Stimulated activated CD8-positive, alpha-beta memory T cell treated with anti-CD3 and anti-CD28 coated beads, Interleukin-15, amount 100 ng/mL, for 24 hours (primary cell): ENCODE measurements around the gene TGIF2.
"Not testable (repeated sequence)": the region's sequence is repeated elsewhere in the genome, so short reads cannot be mapped to it uniquely, and the experiment has no call there.

Experiments
- DNase-seq: peaks from one replicate; pipeline ENCODE4 v3.0.0-alpha.2; 2020; ENCODE audit warnings: low read depth

The TGIF2 gene

DNA sequence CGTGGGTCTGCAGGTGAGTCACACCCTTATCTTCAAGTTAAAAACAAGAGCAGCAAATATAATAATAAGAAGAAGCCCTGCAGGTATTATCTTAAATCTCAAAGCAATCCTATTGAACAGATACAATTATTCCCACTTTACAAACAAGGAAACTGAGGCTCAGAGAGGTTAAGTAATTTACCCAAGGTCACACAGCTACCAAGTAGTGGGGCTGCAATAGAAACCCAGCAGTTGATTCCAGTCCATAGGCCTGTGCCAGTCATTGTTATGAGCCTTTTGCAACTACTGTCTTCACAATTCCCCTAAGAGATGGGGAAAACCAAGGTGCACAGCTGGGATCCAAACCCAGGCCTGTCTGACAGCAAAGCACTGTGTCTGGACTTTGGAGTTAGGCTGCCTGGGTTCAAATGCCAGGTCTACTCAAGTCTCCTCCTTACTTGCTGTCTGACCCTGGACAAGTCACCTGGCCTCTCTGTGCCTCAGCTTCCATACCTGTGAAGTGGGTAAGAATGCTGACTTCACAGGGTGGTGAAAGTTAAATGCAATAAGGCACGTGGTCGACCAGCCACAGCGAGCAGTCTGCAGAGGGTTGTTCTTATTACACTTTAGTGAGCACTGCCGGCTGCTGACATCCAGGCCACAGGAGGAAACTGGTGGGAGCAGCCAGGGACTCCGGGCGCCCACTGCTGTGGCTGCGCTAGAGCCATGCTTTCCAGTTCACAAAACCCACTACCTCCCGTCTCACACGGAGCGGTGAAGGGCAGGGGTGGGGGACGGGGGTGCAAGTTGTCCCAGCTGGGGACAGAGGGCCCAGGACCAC lies 26.0 kb upstream of the TGIF2 start:
- no peak for DNase-seq

DNA sequence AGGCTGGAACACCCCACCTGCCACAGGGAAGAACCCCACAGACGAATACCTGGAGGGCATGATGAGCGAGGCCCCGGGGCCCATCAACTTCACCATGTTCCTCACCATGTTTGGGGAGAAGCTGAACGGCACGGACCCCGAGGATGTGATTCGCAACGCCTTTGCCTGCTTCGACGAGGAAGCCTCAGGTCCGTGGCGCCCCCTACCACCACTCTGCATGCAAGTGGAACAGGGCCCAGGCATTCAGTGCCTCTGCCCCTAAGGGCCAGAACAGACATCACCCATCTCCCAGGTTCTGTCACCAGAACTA lies 25.4 kb upstream of the TGIF2 start:
- no peak for DNase-seq

GRCh38 chr20:36548704-36549627 lies 24.4 kb upstream of the TGIF2 start:
- no peak for DNase-seq

DNA sequence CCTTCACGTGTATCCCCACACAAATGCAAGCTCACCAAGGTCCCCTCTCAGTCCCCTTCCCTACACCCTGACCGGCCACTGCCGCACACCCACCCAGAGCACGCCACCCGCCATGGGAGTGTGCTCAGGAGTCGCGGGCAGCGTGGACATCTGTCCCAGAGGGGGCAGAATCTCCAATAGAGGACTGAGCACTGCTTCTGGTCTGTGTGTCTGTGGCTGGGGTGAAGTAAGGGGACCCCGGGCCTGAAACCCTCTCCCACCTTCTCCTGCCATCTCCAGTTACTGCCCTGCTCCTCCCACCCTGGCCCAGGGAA lies 23.8 kb upstream of the TGIF2 start:
- DNase-seq = no peak

- DNase-seq = no peak
These were observed 23.2 kb upstream of the TGIF2 start for GRCh38 chr20:36549942-36550789.

DNA sequence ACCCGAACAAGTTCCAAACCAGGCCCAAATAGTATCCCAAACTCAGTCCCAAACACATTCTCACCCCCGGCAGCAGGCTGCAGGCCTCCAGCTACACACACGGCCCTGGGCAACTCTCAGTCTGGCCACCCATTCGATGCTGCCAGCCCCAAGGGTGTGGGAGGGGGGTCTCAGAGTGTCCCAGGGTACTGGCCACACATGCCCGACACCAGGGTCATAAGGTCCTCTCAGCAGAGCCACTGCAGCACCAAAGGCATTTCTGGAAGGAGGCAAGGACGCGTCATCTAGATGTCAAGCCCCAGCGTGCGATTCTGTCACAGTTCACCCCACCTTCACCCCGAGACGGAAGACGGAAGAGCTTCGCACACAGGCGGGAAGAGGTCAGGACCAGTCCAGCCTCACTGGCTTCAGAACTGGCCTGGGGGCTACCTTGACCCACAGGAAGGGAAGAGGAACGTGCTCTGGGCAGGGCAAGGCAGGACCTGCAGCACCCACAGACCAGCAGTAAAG lies 22.6 kb upstream of the TGIF2 start:
- no peak for DNase-seq

DNA sequence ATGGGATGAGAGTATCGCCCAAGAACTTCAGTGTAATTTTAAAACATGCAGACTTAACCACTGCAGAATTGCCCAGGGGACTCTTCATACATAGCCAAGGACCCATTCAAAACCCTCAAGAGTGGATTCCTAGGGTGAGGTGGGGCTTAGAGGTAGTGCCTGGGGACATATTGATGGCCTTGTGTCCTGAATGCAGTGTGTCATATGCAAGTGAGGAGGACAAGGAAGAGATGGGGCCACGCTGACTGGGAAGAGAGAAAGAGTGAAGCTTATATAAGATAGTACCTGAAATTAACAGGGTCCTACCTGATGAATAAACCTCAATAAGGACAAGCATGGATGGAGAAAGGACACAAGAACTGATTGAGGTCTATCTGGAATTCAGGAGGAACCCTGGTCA lies 18.1 kb upstream of the TGIF2 start:
- no peak for DNase-seq

- DNase-seq = no peak
These were observed 10.7 kb upstream of the TGIF2 start for GRCh38 chr20:36562724-36563123.

GRCh38 chr20:36563374-36563773 lies 10.0 kb upstream of the TGIF2 start:
- no peak for DNase-seq

DNA sequence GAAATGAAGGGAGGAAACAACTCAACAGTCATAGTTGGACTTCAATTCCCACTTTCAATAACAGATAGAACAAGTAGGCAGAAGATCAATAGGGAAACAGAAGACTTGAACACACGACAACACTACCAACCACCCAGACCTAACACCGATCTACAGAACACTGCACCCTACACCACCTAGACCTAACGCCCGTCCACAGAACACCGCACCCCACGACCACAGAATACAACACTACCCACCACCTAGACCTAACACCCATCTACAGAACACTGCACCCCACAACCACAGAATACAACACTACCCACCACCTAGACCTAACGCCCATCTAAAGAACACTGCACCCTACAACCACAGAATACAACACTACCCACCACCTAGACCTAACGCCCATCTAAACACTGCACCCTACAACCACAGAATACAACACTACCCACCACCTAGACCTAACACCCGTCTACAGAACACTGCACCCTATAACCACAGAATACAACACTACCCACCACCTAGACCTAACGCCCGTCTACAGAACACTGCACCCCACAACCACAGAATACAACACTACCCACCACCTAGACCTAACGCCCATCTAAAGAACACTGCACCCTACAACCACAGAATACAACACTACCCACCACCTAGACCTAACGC lies 9.2 kb upstream of the TGIF2 start:
- not testable (repeated sequence) for DNase-seq

DNA sequence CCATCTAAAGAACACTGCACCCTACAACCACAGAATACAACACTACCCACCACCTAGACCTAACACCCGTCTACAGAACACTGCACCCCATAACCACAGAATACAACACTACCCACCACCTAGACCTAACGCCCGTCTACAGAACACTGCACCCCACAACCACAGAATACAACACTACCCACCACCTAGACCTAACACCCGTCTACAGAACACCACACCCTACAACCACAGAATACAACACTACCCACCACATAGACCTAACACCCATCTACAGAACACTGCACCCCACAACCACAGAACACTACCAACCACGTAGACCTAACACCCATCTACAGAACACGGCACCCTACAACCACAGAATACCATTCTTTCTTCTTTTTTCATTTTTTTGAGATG lies 8.7 kb upstream of the TGIF2 start:
- not testable (repeated sequence) for DNase-seq

DNA sequence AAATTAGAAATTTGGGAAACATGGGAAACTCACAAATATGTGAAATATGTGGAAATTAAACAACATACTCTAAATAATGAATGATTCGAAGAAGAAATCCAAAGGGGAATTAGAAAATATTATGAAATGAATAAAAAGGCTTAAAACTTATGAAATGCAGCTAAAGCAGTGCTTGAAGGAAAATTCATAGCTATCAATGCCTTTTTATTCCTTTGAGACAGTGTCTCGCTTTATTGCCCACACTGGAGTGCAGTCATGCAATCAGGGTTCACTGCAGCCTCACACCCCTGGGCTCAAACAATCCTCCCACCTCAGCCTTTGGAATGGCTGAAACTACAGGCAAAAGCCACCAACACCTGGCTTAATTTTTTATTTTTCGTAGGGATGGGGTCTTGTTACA lies 7.9 kb upstream of the TGIF2 start:
- DNase-seq = no peak

- DNase-seq = no peak
These were observed 3.5 kb upstream of the TGIF2 start for GRCh38 chr20:36569847-36570429.

GRCh38 chr20:36571564-36572504 lies 1.6 kb upstream of the TGIF2 start:
- DNase-seq = no peak

DNA sequence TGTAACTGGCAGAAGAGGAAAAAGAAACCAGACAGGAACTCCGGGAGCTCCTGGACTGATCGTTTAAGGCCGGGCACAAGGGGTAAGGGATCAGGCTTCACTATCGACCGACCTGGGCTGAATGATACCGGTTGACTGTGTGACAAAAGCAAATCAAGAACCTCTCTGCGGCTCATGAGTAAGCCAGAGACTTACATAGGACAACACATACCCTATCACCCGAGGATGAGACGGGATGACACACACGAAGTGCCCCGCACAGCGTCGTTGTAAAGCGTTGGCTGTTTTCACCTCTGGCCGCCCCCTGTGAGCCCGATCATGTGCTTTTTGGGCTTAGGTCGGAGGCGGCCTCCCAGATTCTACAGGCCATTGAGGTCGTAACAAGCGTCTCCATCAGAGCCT lies 695 bp upstream of the TGIF2 start:
- peak; percentile 42 for DNase-seq

DNA sequence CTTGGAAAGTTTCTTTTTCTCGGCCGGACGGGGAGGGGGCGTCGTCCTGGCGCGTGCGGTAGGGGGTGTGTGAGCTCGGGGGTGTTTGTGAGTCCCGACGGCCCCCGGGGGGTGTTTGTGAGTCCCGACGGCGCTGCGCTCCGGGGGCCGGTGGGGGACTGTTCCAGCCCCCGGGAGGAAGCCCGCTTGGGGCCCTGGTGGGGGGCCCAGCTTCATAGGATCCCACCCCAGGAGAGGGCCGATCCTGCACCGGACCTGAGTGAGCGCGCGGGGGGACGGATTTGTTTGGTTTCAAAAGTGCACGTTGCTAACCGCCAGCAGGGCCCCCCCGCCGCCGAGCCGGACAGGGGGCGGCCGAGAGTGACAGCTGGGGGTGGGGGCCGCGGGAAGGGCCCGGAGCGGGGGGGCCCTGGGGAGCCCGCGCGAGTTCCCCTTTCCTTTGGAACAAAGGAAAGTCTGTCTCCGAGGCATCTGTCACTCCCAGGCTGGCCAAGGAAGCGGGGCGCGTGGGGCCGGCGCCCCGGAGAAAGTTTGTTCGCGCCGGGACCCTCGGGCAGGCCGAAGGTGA lies 485 bp downstream of the TGIF2 start:
- DNase-seq = peak; percentile 13

DNA sequence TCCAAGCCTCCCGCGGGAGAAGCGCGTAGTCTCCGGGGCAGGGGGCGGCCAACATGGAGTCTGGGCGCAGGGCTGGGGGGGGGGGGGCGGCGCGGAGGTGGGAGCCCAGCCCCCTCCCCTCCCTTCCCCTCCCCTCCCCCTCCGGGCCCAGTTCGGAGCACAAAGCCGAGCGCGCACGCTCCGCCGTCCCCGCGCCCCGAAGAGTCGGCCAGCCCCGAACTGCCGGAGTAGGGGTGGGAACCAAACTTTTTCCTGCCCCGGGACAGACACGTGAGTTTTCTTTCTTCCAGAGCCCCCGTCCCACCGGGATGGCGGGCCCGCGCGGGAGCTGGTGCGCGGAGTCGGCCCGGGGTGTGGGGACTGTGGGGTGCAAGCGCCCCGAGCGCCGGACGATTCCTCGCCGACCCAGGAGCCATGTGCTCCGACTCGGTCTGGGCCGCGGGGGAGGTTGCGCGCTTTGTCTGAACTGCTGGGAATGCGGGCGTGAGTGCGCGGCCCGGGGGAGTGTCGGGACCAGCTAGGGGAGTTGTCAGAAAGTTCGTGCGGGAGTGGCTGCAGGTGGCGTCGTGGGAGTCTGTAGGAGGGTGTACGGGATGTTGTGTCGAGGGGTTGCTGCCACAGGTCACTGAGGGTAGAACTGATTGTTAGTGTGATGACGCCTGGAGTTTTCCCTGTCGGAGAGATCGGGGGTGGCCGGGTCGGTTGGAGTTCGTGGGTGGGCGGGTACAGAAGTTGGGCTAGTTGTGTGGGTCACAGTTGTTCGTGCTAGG lies 1.2 kb downstream of the TGIF2 start:
- peak; percentile 29 for DNase-seq

DNA sequence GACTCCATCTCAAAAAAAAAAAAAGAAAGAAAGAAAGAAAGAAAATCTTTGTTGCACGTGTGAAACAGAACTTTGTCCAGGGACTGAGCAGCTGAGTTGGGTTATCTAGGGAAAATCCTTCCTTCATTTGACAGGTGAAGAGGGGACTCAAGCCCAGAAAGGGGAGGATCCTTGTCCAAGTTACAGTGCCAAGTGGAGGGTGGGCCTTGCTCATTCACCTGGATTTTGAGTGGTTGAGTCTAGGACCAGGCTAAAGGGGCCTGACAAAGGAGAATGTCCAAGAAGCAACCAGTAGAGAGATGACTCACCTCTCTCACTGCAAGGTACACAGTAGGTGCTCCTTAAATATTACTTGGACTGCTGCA lies 2.7 kb downstream of the TGIF2 start:
- no peak for DNase-seq

DNA sequence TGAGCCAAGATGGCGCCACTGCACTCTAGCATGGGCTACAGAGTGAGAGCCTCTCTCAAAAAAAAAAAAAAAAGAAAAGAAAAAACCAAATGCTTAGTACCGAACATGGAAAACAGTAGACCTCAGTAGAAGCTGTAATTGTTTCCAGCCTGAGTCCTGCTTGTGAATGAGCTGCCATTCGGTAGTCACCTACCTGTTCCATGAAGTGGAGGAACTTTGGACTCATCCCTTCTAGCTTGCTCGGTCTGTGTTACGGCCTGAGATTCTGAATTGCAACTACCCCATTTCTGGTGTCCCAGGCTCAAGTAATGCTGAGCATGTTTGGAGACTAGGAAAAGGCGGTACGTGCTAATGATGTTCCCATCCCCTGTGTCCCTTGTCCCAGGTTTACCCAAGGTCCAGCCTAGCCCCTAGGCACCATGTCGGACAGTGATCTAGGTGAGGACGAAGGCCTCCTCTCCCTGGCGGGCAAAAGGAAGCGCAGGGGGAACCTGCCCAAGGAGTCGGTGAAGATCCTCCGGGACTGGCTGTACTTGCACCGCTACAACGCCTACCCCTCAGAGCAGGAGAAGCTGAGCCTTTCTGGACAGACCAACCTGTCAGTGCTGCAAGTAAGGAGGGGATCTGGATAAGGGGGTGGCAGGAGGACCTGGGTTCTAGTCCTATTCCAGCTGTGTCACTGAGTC lies 5.1 kb downstream of the TGIF2 start:
- no peak for DNase-seq
